ENCODE results near the gene HSPA12A.

Gene HSPA12A

DNA sequence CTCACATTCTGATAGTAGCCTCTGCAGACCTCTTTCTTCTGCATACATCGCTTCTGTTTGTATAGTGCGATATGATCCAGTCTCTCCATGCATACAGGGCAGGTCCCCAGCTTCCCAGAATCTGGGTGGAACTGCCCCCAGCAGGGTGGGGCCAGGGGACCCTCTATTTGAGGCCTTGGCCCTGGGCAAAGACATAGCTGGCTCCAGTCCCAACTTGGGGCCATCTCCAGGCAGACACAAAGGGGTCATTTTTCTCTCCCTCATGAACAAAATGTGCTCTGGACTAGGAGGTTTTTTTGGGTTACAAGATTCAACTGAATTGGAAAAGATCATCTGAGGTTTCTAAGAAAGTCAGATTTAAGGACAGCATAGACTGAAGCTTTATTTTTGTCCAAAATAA lies 21.1 kb upstream of the HSPA12A start:
- no peak for DNase-seq
- H3K36me3 Mint-ChIP-seq (ENCODE audit: low read depth): peaks cover 5% of the 10 kb centered on the region
- H3K9me3 Mint-ChIP-seq: peaks cover 33% of the 10 kb centered on the region
- no peak overlapping the region for H3K4me3 Mint-ChIP-seq
- H3K27ac Mint-ChIP-seq: no peak overlapping the region
- peaks cover 10% of the 10 kb centered on the region for H3K4me1 Mint-ChIP-seq
- H3K27me3 Mint-ChIP-seq (ENCODE audit: low read depth, poor library complexity): peaks cover 12% of the 10 kb centered on the region
- TF ChIP-seq, protein P1, sequence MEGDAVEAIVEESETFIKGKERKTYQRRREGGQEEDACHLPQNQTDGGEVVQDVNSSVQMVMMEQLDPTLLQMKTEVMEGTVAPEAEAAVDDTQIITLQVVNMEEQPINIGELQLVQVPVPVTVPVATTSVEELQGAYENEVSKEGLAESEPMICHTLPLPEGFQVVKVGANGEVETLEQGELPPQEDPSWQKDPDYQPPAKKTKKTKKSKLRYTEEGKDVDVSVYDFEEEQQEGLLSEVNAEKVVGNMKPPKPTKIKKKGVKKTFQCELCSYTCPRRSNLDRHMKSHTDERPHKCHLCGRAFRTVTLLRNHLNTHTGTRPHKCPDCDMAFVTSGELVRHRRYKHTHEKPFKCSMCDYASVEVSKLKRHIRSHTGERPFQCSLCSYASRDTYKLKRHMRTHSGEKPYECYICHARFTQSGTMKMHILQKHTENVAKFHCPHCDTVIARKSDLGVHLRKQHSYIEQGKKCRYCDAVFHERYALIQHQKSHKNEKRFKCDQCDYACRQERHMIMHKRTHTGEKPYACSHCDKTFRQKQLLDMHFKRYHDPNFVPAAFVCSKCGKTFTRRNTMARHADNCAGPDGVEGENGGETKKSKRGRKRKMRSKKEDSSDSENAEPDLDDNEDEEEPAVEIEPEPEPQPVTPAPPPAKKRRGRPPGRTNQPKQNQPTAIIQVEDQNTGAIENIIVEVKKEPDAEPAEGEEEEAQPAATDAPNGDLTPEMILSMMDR (IDR thresholded peaks at IDR 0.05): no peak

DNA sequence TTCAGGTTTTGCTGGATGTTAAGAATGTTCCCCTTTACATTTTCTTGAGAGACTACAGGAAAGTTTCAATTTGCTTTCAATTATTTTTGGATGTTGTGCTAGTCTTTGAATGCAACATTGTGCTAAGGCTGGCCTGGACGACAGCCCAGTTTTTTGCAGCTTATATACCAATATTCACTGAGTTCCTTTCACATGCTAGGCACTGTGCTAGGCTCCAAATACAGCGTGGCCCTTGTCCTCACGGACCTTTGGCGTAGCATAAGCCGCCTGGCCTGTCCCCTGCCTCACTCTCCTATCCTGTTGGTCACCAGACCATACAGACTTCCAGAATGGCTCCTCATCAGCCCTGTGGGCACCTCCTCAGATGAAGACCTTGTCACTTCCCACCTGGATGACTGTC lies 19.5 kb upstream of the HSPA12A start:
- H3K27ac Mint-ChIP-seq: no peak overlapping the region
- no peak for DNase-seq
- no peak overlapping the region for H3K4me3 Mint-ChIP-seq
- H3K4me1 Mint-ChIP-seq: no peaks in the 10 kb centered on the region
- H3K27me3 Mint-ChIP-seq (ENCODE audit: low read depth, poor library complexity): peaks cover 12% of the 10 kb centered on the region
- peaks cover 33% of the 10 kb centered on the region for H3K9me3 Mint-ChIP-seq
- TF ChIP-seq, protein P1 (IDR thresholded peaks at IDR 0.05): no peak
- H3K36me3 Mint-ChIP-seq (ENCODE audit: low read depth): peaks cover 5% of the 10 kb centered on the region

DNA sequence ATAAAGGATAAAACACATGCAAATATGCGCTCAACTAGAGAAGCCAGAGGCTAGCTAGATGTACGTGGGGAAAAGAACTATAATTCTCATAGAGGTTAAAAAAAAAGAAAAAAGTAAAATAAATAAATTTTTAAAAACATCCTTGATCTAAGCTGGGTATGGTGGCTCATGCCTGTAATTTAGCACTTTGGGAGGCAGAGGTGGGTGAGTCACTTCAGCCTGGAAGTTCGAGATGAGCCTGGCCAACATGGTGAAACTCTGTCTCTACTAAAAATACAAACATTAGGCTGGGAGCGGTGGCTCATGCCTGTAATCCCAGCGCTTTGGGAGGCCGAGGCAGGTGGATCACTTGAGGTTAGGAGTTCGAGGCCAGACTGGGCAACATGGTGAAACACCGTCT lies 18.6 kb upstream of the HSPA12A start:
- H3K27me3 Mint-ChIP-seq (ENCODE audit: low read depth, poor library complexity): peaks cover 12% of the 10 kb centered on the region
- no peak overlapping the region for H3K27ac Mint-ChIP-seq
- DNase-seq: no peak
- H3K4me3 Mint-ChIP-seq: no peak overlapping the region
- TF ChIP-seq, protein P1 (IDR thresholded peaks at IDR 0.05): no peak
- H3K36me3 Mint-ChIP-seq (ENCODE audit: low read depth): peaks cover 2% of the 10 kb centered on the region
- no peaks in the 10 kb centered on the region for H3K4me1 Mint-ChIP-seq
- peaks cover 24% of the 10 kb centered on the region for H3K9me3 Mint-ChIP-seq

DNA sequence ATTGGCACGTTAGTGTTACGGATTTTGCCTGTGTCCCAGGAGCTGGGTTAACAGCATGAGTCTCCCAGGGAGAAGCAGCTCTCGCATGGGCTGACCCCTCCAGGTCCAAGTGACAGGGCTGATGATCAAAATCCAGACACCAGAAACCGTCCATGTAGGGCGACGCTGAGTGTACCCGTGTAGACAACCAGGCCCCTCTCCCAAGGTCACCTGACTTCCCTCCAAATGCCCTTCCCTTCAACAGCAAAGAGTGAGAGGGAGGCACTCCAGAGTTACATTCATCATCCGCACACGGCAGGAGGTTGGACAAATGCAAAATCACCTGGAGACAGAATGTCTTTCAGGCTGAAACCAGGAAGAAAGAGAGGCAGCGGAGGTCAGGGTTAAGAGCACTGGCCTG lies 14.9 kb upstream of the HSPA12A start:
- peaks cover 9% of the 10 kb centered on the region for H3K27me3 Mint-ChIP-seq (ENCODE audit: low read depth, poor library complexity)
- DNase-seq: no peak
- H3K27ac Mint-ChIP-seq: no peak overlapping the region
- no peaks in the 10 kb centered on the region for H3K9me3 Mint-ChIP-seq
- no peak overlapping the region for H3K4me3 Mint-ChIP-seq
- TF ChIP-seq, protein P1 (IDR thresholded peaks at IDR 0.05): no peak
- H3K36me3 Mint-ChIP-seq (ENCODE audit: low read depth): no peaks in the 10 kb centered on the region
- H3K4me1 Mint-ChIP-seq: no peaks in the 10 kb centered on the region

DNA sequence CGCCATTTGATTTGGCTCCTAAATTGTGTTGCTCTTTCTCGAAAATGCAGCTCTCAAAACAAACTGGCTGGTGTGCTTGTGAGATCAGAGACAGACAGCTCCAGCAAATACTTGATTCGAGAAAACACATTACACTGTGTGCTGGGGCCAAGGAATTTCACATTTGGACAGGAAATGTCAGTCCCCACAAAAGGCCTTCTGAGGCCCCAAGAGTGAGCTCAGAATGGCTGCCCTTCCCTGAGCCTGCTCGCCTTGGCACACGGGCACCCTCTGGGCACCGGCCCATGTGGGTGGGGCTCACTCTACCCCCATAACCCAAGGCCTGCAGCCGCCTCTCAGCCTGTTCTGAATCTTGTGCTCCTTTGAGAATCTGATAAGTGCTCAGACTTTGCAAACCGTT lies 13.9 kb upstream of the HSPA12A start:
- H3K27ac Mint-ChIP-seq: no peak overlapping the region
- peaks cover 10% of the 10 kb centered on the region for H3K27me3 Mint-ChIP-seq (ENCODE audit: low read depth, poor library complexity)
- no peaks in the 10 kb centered on the region for H3K4me1 Mint-ChIP-seq

DNA sequence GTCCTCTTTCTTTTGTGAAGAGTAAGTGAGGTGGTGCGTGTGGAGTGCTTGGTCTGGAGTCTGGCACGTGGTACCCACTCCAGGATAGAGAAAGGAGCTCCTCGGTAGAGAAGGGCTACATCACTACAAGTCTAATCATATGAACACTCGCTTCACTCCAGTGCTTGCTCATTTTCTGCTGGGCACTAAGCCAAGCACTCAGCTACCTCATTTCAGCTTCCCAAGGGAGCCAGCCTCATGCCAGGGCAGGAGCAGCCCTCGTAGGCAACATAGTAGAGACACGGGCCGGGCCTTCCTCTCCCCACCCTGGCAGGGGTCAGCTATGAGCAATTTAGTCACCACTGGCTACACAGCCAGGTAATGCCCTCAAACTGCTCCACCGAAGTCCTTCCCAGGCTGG lies 11.4 kb upstream of the HSPA12A start:
- Mint-ChIP-seq H3K4me1 (no peaks in the 10 kb centered on the region), H3K4me3 (no peak overlapping the region), H3K9me3 (peaks cover 4% of the 10 kb centered on the region), H3K36me3 (ENCODE audit: low read depth) (no peaks in the 10 kb centered on the region), H3K27ac (no peak overlapping the region), H3K27me3 (ENCODE audit: low read depth, poor library complexity) (peaks cover 31% of the 10 kb centered on the region)
- no peak for DNase-seq
- TF ChIP-seq, protein P1 (IDR thresholded peaks at IDR 0.05): no peak

More for the DNA sequence above, 13.9 kb upstream of the HSPA12A start:
- no peak for DNase-seq
- H3K4me3 Mint-ChIP-seq: no peak overlapping the region
- no peaks in the 10 kb centered on the region for H3K9me3 Mint-ChIP-seq
- H3K36me3 Mint-ChIP-seq (ENCODE audit: low read depth): no peaks in the 10 kb centered on the region
- TF ChIP-seq, protein P1 (IDR thresholded peaks at IDR 0.05): no peak

All from nephron progenitor cell (in vitro differentiated cells).